MM.1S (cell line): Measurements from ENCODE around the gene FADD.

Source experiments
- EZH2 ChIP-seq: fragments of 300-600 bp; sonication (generic); optimal IDR thresholded peaks from 2 replicates; pipeline ENCODE3; 2017; ENCODE audit warnings: low read depth, mild to moderate bottlenecking, antibody characterized with exemption, low read length, mixed read lengths
- TF ChIP-seq, protein P1 (sequence below): fragments of 300-600 bp; sonication (generic); IDR thresholded peaks from 2 replicates; pipeline ENCODE4 v1.5.1; 2016; ENCODE audit warnings: antibody characterized with exemption, low read length, mixed read lengths

DNA sequence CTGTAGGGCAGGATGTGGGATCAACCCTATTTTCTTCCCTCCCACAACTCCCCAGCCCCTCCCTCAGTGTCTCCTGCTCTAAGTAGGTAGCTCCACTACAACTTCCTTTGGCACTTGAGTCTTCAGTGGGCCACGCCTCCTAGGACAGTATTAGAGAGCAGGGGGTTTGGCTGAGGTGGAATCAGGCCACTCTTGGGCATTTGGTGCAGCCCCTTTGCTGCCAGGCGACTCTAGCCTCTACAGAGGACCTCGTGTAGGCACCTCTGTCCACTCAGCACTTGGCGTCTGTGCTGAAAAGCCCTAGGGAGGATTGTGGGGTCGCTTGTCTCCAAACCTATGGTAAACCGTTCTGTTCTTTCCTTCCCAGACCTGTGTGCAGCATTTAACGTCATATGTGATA lies 2.7 kb downstream of the FADD start:
- TF ChIP-seq, protein P1, sequence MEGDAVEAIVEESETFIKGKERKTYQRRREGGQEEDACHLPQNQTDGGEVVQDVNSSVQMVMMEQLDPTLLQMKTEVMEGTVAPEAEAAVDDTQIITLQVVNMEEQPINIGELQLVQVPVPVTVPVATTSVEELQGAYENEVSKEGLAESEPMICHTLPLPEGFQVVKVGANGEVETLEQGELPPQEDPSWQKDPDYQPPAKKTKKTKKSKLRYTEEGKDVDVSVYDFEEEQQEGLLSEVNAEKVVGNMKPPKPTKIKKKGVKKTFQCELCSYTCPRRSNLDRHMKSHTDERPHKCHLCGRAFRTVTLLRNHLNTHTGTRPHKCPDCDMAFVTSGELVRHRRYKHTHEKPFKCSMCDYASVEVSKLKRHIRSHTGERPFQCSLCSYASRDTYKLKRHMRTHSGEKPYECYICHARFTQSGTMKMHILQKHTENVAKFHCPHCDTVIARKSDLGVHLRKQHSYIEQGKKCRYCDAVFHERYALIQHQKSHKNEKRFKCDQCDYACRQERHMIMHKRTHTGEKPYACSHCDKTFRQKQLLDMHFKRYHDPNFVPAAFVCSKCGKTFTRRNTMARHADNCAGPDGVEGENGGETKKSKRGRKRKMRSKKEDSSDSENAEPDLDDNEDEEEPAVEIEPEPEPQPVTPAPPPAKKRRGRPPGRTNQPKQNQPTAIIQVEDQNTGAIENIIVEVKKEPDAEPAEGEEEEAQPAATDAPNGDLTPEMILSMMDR = no peak
- TF ChIP-seq EZH2 = no peak
